HepG2 (cell line): ENCODE results near the gene ZFYVE28. TPM values are rescaled to one million over a fixed set of nuclear protein-coding genes. Genes with fewer than 3 reads are reported as not detected.

ENCODE experiments used
- ATAC-seq: fragments of 200-7000 bp; cut with Tn5 transposase; 3 replicates; pipeline ENCODE4 v1.9.1; 2020; ENCODE audit warnings: mild to moderate bottlenecking, moderate library complexity
- BruUV-seq: library from RNA; stranded (reverse); fragments of 400-500 nt; replicated peaks from 2 replicates; lab custom pipeline; 2021; lab: Mats Ljungman, UMichigan
- CTCF ChIA-PET: fragments of 300-600 bp; formaldehyde crosslinking; extraction: SDS; loops from one replicate; lab custom pipeline; 2021; ENCODE audit warnings: low total read pairs, inconsistent platforms, low intra/inter-chr PET ratio; lab: Yijun Ruan, JAX
- POLR2A ChIA-PET: fragments of 350-600 bp; sonication (Branson Sonifier 250); formaldehyde crosslinking; loops from one replicate; lab custom pipeline; 2020; ENCODE audit warnings: antibody characterized with exemption, inconsistent platforms; lab: Yijun Ruan, JAX
- DNase-seq: peaks from one replicate; pipeline ENCODE4 v3.0.0-alpha.2; 2015; ENCODE audit warnings: low spot score
- FAIRE-seq: peaks from 3 replicates; lab custom pipeline; 2011; peaks lifted over from hg19 to GRCh38; lab: Jason Lieb, UNC
- H2AFZ ChIP-seq: one replicate; pipeline ENCODE4 v1.6.1; 2011; ENCODE audit warnings: low read length, inconsistent platforms
- H3K27ac ChIP-seq: fragments of 300-600 bp; 3 replicates; pipeline ENCODE4 v1.8.0; 2011; ENCODE audit warnings: mixed run types, mild to moderate bottlenecking, mixed read lengths, low read length, inconsistent platforms; ENCODE audit not compliant: insufficient read depth; ENCODE audit errors: extremely low read length
- H3K27me3 ChIP-seq, 2 experiments: fragments of 200-600 bp in 1 of 2; 2 replicates in 1 of 2; 3 replicates in 1 of 2; pipeline versions ENCODE4 v1.6.0 to v1.8.0; 2011; ENCODE audit warnings: low read length in 2 of 2, mild to moderate bottlenecking in 2 of 2, moderate library complexity in 2 of 2, inconsistent platforms in 1 of 2; ENCODE audit not compliant: insufficient read depth in 2 of 2, control insufficient read depth in 1 of 2
- H3K36me3 ChIP-seq, 2 experiments: fragments of 200-600 bp in 1 of 2; replicated peaks in 1 of 2; 2 replicates in 1 of 2; 3 replicates in 1 of 2; pipeline versions ENCODE4 v1.5.1 to v1.8.0; 2011; ENCODE audit warnings: low read length in 2 of 2, inconsistent platforms in 1 of 2; ENCODE audit not compliant: insufficient read depth in 2 of 2, control insufficient read depth in 1 of 2
- H3K4me1 ChIP-seq: 2 replicates; pipeline ENCODE4 v1.5.1; 2012; ENCODE audit warnings: low read length, inconsistent platforms; ENCODE audit not compliant: insufficient read depth
- H3K4me2 ChIP-seq: 2 replicates; pipeline ENCODE4 v1.6.0; 2011; ENCODE audit warnings: low read depth, low read length, inconsistent platforms
- H3K4me3 ChIP-seq, 3 experiments: fragments of 200-600 bp in 1 of 3; sonication (generic), shearing (Covaris generic) in 1 of 3; replicated peaks in 1 of 3; 2 replicates each; pipeline ENCODE4 v1.5.1; 2011 to 2016; ENCODE audit warnings: low read length in 3 of 3, inconsistent platforms in 2 of 3, low read depth in 2 of 3, mild to moderate bottlenecking in 2 of 3, control low read depth in 1 of 3, mixed read lengths in 1 of 3; ENCODE audit not compliant: insufficient read depth in 1 of 3
- H3K79me2 ChIP-seq: one replicate; pipeline ENCODE4 v1.6.1; 2011; ENCODE audit warnings: low read length, inconsistent platforms; ENCODE audit not compliant: insufficient read depth
- H3K9ac ChIP-seq: 2 replicates; pipeline ENCODE4 v1.6.0; 2011; ENCODE audit warnings: mild to moderate bottlenecking, low read depth, low read length, inconsistent platforms; ENCODE audit not compliant: insufficient read depth
- H3K9me3 ChIP-seq: 2 replicates; pipeline ENCODE4 v1.5.1; 2012; ENCODE audit warnings: mild to moderate bottlenecking, low read length
- H4K20me1 ChIP-seq: 2 replicates; pipeline ENCODE4 v1.6.0; 2011; ENCODE audit warnings: inconsistent platforms, mild to moderate bottlenecking, low read length, moderate library complexity; ENCODE audit not compliant: insufficient read depth
- CEBPG ChIP-seq: IDR thresholded peaks from 2 replicates; pipeline ENCODE4 v1.6.1; 2016
- DR1 ChIP-seq: sonication (generic); formaldehyde crosslinking; IDR thresholded peaks from 2 replicates; pipeline ENCODE4 v1.8.0; 2021; ENCODE audit warnings: mild to moderate bottlenecking, missing genetic modification reagents, inconsistent platforms
- HMG20B ChIP-seq: conservative IDR thresholded peaks from 2 replicates; pipeline ENCODE4 v1.6.1; 2016; ENCODE audit warnings: missing genetic modification reagents, missing compliant biosample characterization
- RBFOX2 ChIP-seq: fragments of 200-400 bp; formaldehyde crosslinking; IDR thresholded peaks from 2 replicates; pipeline ENCODE4 v1.6.1; 2017; ENCODE audit warnings: low read depth, mild to moderate bottlenecking, low read length
- WGBS: methylation state at CpG from one replicate; pipeline ENCODE4 v1.1.6; 2017; ENCODE audit warnings: low lambda C conversion rate; 5-methylcytosine and 5-hydroxymethylcytosine counted together
- in situ Hi-C: cut with HindIII; loops from 2 replicates; pipeline ENCODE4 v1.10.0; 2017; ENCODE audit warnings: low pct_unique_long_range_greater_than_20kb; ENCODE audit not compliant: extremely low pct_ligation_motif_present
- intact Hi-C: fragments of 100-400 bp; cut with micrococcal nuclease; formaldehyde crosslinking; loops from one replicate; pipeline ENCODE4 v1.10.0; 2022; ENCODE audit not compliant: unreplicated experiment
- polyA plus RNA-seq, 8 experiments: library from polyadenylated mRNA; depleted of rRNA in 3 of 8; stranded (reverse) in 7 of 8; unstranded in 1 of 8; fragments of >200 nt; fragmentation: Illumina TruSeq in 4 of 8; extraction: Trizol in 4 of 8; gene quantifications; 2 replicates each; pipeline versions ENCODE4 v1.2.1 to v1.2.3, GENCODE V29; 2011 to 2016; ENCODE audit warnings: low read depth in 4 of 8, missing spikeins in 1 of 8, mixed read lengths in 1 of 8; ENCODE audit not compliant: insufficient read depth in 1 of 8
- total RNA-seq, 5 experiments: library from RNA; depleted of rRNA; stranded (reverse); fragments of >200 nt; fragmentation: Illumina TruSeq; extraction: Trizol; gene quantifications; 2 replicates each; pipeline ENCODE4 v1.2.3, GENCODE V29; 2016; ENCODE audit warnings: low read depth in 1 of 5
- TF ChIP-seq, protein P1 (sequence below): IDR thresholded peaks from 2 replicates; pipeline ENCODE4 v1.6.1; 2016; ENCODE audit warnings: low read depth
- TF ChIP-seq, protein P2 (sequence below): sonication (generic); formaldehyde crosslinking; IDR thresholded peaks from 2 replicates; pipeline ENCODE4 v1.4.0; 2020; ENCODE audit warnings: missing genetic modification reagents, borderline replicate concordance

The ZFYVE28 gene
- total and polyA plus RNA-seq, 2 of the 13 experiments (the other 11 are each of a cell fraction or from before 2014, with no cell fraction given), result 0.12 to 0.22 TPM

DNA sequence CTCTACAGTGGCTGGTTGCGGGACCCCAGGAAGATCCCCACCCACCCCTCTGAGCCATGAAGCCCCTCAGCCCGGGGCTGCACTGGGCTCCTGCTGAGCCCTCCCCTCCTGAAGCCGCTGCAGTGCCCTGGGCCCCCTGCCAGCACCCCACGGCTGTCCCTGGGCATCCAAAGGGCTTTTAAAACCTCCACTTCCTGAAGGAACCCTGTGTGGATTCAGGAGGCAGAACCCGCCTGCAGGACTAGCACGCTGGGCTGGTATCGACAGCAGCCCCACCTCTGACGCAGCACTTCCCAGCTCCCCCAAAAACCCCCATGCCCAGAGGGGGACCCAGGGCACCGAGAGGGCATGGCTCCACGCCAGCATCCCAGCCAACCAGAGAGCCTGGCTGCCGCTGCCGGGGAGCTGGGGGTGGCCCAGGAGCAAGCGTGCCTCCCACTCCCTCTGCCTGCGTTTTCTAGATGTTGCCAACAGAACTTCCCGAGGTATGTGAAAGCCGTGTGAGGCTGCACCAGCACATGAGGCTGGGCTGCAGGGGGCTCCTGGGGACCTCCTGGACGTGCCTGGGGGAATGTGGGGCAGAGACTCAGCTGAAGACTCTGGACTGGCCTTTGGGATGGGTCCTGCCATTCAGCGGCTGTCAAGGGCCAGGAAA, 162.8 kb downstream of the ZFYVE28 start:
- no peak for FAIRE-seq
- BruUV-seq, result no TSS peak
- POLR2A ChIA-PET, result no interaction called here

More for the DNA sequence above, 162.8 kb downstream of the ZFYVE28 start:
- in situ Hi-C loops (no loop called here), intact Hi-C loops (no loop called here)
- no peaks in the 10 kb centered on the region for H4K20me1 ChIP-seq
- H3K36me3 ChIP-seq, result peaks cover 9 to 16% of the 10 kb centered on the region in 2 experiments; a peak in 4 of 5 replicates
- H3K4me3 ChIP-seq, result no peak overlapping the region
- H3K27me3 ChIP-seq, result no peaks in the 10 kb centered on the region
- CTCF ChIA-PET, result no interaction called here
- no peak overlapping the region for H3K9ac ChIP-seq
- no peak overlapping the region for H3K27ac ChIP-seq
- DNase-seq, result no peak
- no peak overlapping the region for H2AFZ ChIP-seq
- no peaks in the 10 kb centered on the region for H3K9me3 ChIP-seq
- peaks cover 15% of the 10 kb centered on the region for H3K4me1 ChIP-seq
- peaks cover 5% of the 10 kb centered on the region for H3K79me2 ChIP-seq
- WGBS, result no CpG with 5 or more reads among the region's 18 CpGs
- peak; percentile 58 for TF ChIP-seq RBFOX2
- TF ChIP-seq DR1 (CRISPR knock-in tag), result no peak
- TF ChIP-seq, protein P1, sequence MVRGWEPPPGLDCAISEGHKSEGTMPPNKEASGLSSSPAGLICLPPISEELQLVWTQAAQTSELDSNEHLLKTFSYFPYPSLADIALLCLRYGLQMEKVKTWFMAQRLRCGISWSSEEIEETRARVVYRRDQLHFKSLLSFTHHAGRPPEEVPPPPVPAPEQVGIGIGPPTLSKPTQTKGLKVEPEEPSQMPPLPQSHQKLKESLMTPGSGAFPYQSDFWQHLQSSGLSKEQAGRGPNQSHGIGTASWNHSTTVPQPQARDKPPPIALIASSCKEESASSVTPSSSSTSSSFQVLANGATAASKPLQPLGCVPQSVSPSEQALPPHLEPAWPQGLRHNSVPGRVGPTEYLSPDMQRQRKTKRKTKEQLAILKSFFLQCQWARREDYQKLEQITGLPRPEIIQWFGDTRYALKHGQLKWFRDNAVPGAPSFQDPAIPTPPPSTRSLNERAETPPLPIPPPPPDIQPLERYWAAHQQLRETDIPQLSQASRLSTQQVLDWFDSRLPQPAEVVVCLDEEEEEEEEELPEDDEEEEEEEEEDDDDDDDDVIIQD, result no peak
- TF ChIP-seq CEBPG, result no peak
- TF ChIP-seq, protein P2, sequence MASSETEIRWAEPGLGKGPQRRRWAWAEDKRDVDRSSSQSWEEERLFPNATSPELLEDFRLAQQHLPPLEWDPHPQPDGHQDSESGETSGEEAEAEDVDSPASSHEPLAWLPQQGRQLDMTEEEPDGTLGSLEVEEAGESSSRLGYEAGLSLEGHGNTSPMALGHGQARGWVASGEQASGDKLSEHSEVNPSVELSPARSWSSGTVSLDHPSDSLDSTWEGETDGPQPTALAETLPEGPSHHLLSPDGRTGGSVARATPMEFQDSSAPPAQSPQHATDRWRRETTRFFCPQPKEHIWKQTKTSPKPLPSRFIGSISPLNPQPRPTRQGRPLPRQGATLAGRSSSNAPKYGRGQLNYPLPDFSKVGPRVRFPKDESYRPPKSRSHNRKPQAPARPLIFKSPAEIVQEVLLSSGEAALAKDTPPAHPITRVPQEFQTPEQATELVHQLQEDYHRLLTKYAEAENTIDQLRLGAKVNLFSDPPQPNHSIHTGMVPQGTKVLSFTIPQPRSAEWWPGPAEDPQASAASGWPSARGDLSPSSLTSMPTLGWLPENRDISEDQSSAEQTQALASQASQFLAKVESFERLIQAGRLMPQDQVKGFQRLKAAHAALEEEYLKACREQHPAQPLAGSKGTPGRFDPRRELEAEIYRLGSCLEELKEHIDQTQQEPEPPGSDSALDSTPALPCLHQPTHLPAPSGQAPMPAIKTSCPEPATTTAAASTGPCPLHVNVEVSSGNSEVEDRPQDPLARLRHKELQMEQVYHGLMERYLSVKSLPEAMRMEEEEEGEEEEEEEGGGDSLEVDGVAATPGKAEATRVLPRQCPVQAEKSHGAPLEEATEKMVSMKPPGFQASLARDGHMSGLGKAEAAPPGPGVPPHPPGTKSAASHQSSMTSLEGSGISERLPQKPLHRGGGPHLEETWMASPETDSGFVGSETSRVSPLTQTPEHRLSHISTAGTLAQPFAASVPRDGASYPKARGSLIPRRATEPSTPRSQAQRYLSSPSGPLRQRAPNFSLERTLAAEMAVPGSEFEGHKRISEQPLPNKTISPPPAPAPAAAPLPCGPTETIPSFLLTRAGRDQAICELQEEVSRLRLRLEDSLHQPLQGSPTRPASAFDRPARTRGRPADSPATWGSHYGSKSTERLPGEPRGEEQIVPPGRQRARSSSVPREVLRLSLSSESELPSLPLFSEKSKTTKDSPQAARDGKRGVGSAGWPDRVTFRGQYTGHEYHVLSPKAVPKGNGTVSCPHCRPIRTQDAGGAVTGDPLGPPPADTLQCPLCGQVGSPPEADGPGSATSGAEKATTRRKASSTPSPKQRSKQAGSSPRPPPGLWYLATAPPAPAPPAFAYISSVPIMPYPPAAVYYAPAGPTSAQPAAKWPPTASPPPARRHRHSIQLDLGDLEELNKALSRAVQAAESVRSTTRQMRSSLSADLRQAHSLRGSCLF (CRISPR knock-in tag), result no peak
- no peak for TF ChIP-seq HMG20B (CRISPR knock-in tag)
- ATAC-seq, result no peak
- no peak overlapping the region for H3K4me2 ChIP-seq
